ENCODE measurements around the gene SMOC2. TPM values are rescaled to one million over a fixed set of nuclear protein-coding genes. Genes with fewer than 3 reads are reported as not detected.

SMOC2 gene
- total RNA-seq, 1 experiment from 2014 or later = 0.42 TPM

DNA sequence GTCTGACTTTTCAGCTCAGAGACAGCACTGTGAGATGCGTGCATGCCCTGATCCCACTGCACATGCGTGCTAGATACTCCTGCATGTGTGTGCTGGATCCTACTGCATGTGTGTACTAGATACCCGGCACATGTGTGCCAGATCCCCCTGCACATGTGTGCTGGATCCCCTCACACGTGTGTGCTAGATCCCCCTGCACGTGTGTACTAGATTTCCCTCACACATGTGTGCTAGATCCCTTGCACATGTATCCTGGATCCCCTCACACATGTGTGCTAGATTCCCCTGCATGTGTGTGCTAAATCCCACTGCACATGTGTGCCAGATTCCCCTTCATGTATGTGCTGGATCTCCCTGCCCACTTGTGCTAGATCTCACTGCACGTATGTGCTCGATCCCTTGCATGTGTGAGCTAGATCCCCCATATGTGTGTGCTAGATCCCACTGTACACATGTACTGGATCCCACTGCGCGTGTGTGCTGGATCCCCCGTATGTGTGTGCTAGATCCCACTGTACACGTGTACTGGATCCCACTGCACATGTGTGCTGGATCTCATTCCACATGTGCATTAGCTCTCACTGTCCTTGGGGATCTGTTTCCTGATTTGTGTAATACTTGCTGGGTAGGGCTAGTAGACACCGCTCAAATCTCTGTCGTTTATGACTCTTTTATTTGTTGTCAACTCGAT, 214.6 kb downstream of the SMOC2 start:
- Histone ChIP-seq H3K27me3 (ENCODE audit: insufficient read depth, low read length) (no peaks in the 10 kb centered on the region), H3K4me3 (replicated peaks in 1 of 2; ENCODE audit: low read depth in 1 of 2, low read length in 2 of 2) (no peak overlapping the region), H3K4me2 (ENCODE audit: low read length) (no peak overlapping the region), H3K9me3 (ENCODE audit: control insufficient read depth in 1 of 2, insufficient read depth in 1 of 2, low read depth in 1 of 2, low read length in 2 of 2) (no peaks in the 10 kb centered on the region; a peak in 1 of 4 replicates), H3K9ac (ENCODE audit: low read length) (no peak overlapping the region), H4K20me1 (ENCODE audit: insufficient read depth) (no peaks in the 10 kb centered on the region), H3K36me3 (ENCODE audit: control insufficient read depth in 1 of 2, insufficient read depth in 2 of 2, low read length in 2 of 2) (no peaks in the 10 kb centered on the region), H3K27ac (ENCODE audit: low read depth, low read length) (no peak overlapping the region), H3K4me1 (ENCODE audit: control insufficient read depth in 1 of 2, insufficient read depth in 2 of 2, low read length in 2 of 2) (no peaks in the 10 kb centered on the region), H2AFZ (ENCODE audit: low read depth, low read length, poor library complexity, severe bottlenecking) (no peak overlapping the region), H3K79me2 (ENCODE audit: insufficient read depth, low read length) (no peaks in the 10 kb centered on the region), H3K9me2 (ENCODE audit: insufficient read depth) (no peaks in the 10 kb centered on the region)
- intact Hi-C loops (cut with micrococcal nuclease) = no loop called here
- ATAC-seq (no peak), DNase-seq (ENCODE audit: low read depth, low spot score) (no peak)
- RAD21 ChIA-PET (ENCODE audit: low non-redundant PET in 1 of 2, low total read pairs in 2 of 2, uncharacterized antibody in 2 of 2, unreplicated experiment in 2 of 2) = no interaction called here
- CTCF ChIA-PET = no interaction called here
- BruUV-seq (replicated peaks) = no TSS peak
- TF ChIP-seq RAD21 (IDR thresholded peaks at IDR 0.05; ENCODE audit: low read depth) (no peak), EZH2phosphoT487 (IDR thresholded peaks at IDR 0.05; ENCODE audit: borderline replicate concordance) (no peak)
- POLR2A ChIA-PET = no interaction called here

DNA sequence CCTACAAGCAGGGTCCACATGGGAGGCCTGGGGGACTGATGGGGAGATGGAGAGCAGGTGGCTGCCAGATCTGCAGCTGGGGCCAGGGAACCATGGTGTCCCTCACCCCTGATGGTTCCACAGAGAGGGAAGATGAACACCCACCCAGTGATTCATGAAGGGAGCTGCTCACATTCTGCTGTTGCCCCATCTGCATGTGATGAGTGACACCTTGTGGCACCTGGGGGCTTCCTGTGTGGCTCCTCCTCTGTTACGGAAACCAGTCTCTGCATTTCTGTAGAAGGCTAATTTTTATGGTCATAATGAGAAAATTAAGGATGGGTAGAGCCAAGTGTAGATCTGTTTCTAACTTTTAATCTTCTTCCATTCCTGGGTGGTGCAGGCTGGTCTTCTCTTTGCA, 217.1 kb downstream of the SMOC2 start:
- intact Hi-C loops (cut with micrococcal nuclease) = loop anchor here (2.0 kb wide), 1 partner anchor 287 kb away; no protein-coding TSS in a partner anchor
- BruUV-seq (replicated peaks) = no TSS peak
- Histone ChIP-seq H3K36me3 (ENCODE audit: control insufficient read depth in 1 of 2, insufficient read depth in 2 of 2, low read length in 2 of 2) (no peaks in the 10 kb centered on the region), H3K27me3 (ENCODE audit: insufficient read depth, low read length) (no peaks in the 10 kb centered on the region), H4K20me1 (ENCODE audit: insufficient read depth) (no peaks in the 10 kb centered on the region), H3K9me3 (ENCODE audit: control insufficient read depth in 1 of 2, insufficient read depth in 1 of 2, low read depth in 1 of 2, low read length in 2 of 2) (no peaks in the 10 kb centered on the region; a peak in 1 of 4 replicates), H3K9ac (ENCODE audit: low read length) (no peak overlapping the region), H3K79me2 (ENCODE audit: insufficient read depth, low read length) (no peaks in the 10 kb centered on the region), H3K9me2 (ENCODE audit: insufficient read depth) (no peaks in the 10 kb centered on the region), H2AFZ (ENCODE audit: low read depth, low read length, poor library complexity, severe bottlenecking) (no peak overlapping the region), H3K27ac (ENCODE audit: low read depth, low read length) (no peak overlapping the region), H3K4me1 (ENCODE audit: control insufficient read depth in 1 of 2, insufficient read depth in 2 of 2, low read length in 2 of 2) (peaks cover 0 to 6% of the 10 kb centered on the region in 2 experiments; a peak in 1 of 4 replicates), H3K4me2 (ENCODE audit: low read length) (no peak overlapping the region), H3K4me3 (replicated peaks in 1 of 2; ENCODE audit: low read depth in 1 of 2, low read length in 2 of 2) (no peak overlapping the region)
- ATAC-seq (no peak), DNase-seq (ENCODE audit: low read depth, low spot score) (no peak)
- CTCF ChIA-PET = no interaction called here
- RAD21 ChIA-PET (ENCODE audit: low non-redundant PET in 1 of 2, low total read pairs in 2 of 2, uncharacterized antibody in 2 of 2, unreplicated experiment in 2 of 2) = no interaction called here
- POLR2A ChIA-PET = no interaction called here
- peak; percentile 47 for TF ChIP-seq RAD21 (IDR thresholded peaks at IDR 0.05; ENCODE audit: low read depth)
- TF ChIP-seq POLR2AphosphoS5 (IDR thresholded peaks at IDR 0.05; ENCODE audit: low read depth, low read length) = no peak
- no peak for TF ChIP-seq ZFX (IDR thresholded peaks at IDR 0.05)
- TF ChIP-seq, protein P1, sequence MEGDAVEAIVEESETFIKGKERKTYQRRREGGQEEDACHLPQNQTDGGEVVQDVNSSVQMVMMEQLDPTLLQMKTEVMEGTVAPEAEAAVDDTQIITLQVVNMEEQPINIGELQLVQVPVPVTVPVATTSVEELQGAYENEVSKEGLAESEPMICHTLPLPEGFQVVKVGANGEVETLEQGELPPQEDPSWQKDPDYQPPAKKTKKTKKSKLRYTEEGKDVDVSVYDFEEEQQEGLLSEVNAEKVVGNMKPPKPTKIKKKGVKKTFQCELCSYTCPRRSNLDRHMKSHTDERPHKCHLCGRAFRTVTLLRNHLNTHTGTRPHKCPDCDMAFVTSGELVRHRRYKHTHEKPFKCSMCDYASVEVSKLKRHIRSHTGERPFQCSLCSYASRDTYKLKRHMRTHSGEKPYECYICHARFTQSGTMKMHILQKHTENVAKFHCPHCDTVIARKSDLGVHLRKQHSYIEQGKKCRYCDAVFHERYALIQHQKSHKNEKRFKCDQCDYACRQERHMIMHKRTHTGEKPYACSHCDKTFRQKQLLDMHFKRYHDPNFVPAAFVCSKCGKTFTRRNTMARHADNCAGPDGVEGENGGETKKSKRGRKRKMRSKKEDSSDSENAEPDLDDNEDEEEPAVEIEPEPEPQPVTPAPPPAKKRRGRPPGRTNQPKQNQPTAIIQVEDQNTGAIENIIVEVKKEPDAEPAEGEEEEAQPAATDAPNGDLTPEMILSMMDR (IDR thresholded peaks at IDR 0.05 in 2 of 3, conservative IDR thresholded peaks at IDR 0.05 in 1 of 3; ENCODE audit: borderline replicate concordance in 1 of 3, insufficient read depth in 1 of 3, low read depth in 2 of 3, low read length in 2 of 3) = peak in 2 of 3 experiments; percentile 5 to 24; a peak in 2 of 6 replicates
- no peak for TF ChIP-seq SRF (IDR thresholded peaks at IDR 0.05; ENCODE audit: low read depth)
- TF ChIP-seq, protein P2, sequence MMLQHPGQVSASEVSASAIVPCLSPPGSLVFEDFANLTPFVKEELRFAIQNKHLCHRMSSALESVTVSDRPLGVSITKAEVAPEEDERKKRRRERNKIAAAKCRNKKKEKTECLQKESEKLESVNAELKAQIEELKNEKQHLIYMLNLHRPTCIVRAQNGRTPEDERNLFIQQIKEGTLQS (IDR thresholded peaks at IDR 0.05) = no peak
- no peak for TF ChIP-seq YY1 (IDR thresholded peaks at IDR 0.05; ENCODE audit: extremely low read depth, insufficient replicate concordance, low read depth, low read length)
- TF ChIP-seq ZNF274 (IDR thresholded peaks at IDR 0.05; ENCODE audit: low read depth, low read length) = no peak
- no peak for TF ChIP-seq JUND (IDR thresholded peaks at IDR 0.05)
- TF ChIP-seq CBX3 (IDR thresholded peaks at IDR 0.05; ENCODE audit: low read depth) = no peak
- TF ChIP-seq FOSL1 (IDR thresholded peaks at IDR 0.05; ENCODE audit: low read depth) = no peak
- TF ChIP-seq EZH2 (IDR thresholded peaks at IDR 0.05) = no peak
